ENCODE results near the gene ADAMTS17.

The ADAMTS17 gene

DNA sequence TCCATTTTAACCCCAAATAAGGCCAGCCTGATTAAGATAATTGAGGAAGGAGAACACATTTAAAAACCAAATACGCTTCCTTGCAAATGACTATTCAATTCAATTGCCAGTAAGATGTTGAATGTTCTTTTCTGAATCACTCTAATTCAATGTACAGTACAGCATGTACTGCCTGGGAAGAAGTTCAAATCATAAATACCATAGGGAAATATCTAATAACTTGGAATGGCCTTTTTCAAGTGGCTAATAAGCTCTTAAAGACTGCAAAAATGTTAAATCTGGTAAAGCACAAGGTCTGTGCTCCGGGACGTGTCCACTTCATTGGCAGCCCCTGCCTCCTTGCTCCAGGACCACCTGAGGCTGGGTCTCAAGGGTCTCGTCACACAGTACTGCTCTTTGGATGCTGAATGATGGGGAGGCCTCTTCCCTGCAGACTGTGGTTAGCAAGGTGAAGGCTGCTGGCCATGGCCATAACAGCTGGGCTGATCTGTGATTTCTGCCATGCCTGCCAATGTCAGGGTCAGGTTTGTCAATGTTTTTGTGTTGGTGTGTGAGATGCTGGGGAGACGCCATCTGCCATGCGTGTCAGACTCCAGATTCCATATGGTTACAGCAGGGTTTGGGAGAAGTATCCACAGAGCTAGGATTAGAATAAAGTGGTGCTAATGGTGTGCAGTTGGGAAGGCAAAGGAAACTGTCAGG is 300.5 kb downstream of the ADAMTS17 start:
- no peak for DNase-seq

DNA sequence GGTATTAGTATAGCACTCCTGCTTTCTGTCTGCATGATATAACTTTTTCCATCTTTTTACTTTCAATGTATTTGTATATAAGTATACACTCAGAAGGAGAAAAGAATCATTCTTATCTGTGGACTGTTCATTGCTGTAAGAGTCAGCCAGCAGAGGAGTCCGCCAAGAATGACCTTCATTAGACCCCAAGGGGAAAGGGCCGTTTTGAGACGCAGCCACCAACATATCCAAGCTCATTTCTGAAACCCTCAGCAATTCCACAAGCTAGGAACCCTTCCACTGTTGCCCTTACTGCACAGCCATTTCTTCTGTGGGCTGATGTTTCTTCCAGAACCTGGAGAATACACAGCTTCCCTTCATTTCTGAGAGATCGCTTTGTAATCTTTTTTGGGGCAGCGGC is 301.8 kb downstream of the ADAMTS17 start:
- no peak for DNase-seq

- DNase-seq: no peak
These were observed 303.0 kb downstream of the ADAMTS17 start for GRCh38 chr15:100038736-100039135.

- DNase-seq: no peak
These were observed 303.9 kb downstream of the ADAMTS17 start for GRCh38 chr15:100037901-100038300.

- DNase-seq: no peak
These were observed 305.8 kb downstream of the ADAMTS17 start for GRCh38 chr15:100036015-100036414.

GRCh38 chr15:100034191-100034590 is 307.6 kb downstream of the ADAMTS17 start:
- DNase-seq: no peak

DNA sequence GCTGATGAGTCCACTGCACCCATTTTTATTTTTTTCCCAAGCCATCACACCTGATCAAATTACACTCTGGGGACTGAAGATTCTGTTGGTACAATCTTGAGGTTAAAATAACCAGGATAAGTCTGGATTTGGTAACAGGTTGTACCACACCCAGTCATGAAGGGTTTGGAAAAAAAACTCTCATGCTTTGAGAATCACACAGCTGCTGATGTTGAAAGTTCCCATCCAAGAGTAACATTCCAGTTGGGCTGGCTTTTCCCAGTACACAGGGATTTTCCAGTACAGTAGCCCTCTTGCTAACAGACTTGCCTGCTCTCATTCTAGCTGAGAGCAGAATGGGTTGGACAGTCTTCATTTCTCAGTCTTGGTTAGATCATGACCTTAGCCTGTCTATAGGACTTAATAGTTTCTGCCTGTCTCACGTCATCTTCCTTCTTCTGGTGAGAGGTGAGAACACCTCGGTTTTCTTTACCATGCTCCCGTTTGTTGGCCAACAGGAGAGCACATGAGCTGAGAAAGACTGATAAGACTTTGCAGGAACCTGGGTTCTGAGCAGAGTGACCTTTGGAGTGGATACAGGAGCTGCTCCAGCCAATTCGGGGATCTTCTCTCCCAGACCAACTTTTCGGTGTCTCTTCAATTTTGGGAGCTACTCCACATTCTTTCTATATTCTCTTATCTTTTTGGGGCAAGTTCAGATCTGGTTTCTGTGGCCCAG is 308.5 kb downstream of the ADAMTS17 start:
- DNase-seq: no peak

DNA sequence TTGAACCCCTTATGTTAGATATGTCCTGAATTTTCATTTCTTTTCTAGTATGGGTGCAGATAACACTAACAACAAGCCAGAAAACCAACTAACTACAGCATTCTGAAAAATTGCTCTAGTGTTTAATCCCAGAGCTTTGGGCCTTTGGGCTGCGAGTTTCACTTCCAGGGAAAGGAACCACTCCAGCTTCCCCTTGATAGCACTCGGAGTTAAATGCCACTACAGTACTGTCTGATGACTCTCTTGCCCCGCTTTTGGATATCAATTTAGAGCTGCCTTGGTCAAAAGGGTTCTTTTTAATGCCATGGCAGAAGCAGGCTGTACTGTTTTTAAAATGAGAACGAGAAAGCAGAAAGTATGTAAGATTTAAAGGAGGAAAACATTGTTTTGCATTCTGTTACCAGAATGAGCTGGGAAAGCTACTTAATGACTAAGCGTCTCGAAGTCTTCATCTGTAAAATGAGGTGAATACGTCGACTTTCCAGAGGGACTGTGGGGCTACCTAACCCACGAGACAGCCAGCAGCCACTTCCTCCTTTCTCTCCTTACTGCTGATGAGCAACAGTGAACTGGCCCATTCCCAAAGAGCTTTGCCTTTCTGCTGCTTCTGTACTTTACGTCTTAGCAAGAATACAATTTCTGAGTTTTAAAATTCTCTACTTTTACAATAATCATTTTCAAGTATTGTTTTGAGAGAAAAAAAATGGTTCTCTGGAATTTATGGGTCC is 309.3 kb downstream of the ADAMTS17 start:
- no peak for DNase-seq

DNA sequence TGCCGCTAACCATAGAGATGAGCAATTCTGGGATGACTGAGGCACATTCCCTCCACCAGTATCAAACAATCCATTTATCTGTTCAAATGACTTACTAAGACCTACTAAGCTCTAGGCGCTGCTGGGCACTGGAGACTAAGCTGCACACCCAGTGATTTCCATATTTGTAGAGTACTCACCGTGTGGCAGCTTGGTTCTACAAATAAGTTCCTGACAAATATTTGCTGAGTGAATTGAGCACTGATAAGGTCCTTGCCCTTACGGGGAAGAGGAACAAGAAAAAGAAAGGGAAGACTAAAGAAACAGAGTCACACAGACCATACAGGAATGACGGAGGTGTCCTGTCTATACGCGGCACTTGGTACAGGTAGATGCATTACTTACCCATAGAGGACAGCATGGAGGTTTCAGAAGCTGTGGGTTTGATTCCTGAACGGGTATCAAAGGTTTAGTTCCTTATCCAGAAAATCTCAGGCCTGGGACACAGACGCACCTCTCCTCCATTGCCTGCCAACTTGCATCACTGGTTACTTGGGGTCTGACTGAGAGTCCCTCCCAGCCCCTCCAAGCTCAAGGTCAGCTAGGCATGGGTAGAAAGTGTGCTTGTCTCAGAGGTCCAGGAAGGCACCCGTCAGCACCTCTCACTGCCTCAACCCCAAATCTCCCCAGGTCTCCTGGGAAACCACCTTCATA is 310.0 kb downstream of the ADAMTS17 start:
- DNase-seq: no peak

DNA sequence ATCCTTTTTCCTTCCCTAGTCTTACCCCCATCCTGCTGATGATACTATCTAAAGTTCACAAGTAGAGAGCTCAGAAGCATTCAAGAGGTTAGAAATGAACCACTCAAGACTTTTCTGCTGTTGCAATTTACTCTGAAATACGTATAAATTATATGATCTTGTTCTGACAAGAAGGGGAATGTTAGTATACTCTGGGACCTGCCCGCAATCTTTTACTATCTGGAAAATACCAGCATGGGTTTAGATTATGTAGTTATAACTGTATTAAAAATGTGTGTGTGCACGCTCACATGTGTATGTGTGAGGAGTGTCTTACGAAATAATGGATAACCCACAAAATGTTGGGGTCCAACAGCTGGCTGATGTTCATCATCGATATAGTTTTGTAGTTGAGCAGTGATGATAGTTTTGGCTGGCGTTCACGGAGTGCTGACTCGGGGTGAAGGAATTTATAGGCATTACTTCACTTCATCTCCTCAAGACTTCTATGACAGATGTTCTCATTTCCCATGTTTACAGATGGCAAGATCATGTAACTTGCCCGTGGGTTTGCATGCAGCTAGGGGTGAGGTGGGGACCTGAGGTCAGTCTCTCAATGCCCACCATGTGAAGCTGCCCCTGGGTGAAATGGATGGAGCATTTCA is 311.1 kb downstream of the ADAMTS17 start:
- no peak for DNase-seq

GRCh38 chr15:100029868-100030479 is 311.8 kb downstream of the ADAMTS17 start:
- no peak for DNase-seq

DNA sequence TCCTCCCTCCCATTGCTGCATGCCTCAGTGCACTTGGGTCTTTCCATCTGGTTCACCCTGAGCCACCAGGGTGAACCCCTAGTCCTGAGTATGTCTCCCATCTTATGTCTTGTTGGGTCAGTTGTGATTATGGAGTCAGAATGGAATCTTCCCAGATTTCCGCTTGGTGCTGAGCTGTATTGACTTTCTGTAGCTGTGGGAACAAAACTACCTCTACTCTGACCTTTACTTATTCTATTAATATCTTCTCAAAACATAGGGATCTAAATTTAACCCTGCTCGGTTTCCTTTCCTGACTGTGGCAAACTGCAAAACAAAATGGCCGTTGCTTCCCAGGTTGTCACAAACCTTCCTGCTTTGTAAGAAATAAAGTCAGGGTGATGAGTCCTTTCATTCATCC is 312.7 kb downstream of the ADAMTS17 start:
- DNase-seq: no peak

DNA sequence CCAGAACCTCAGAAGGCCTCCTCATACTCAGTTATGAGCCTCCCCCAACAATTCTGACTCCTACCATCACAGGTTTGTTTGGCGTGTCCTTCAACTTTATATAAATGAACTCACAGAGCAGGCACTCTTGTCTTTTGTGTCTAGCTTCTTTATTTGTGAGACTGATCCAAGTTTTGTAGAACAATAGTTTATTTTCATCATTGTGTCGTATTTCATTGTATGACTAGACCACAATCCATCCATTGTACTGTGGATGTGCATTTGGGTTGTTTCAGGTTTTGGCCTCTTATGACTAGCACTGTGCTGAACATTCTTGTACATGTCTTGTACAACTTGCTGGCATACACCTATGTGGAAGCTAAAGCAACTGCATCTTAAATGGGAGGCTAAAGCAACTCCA is 315.7 kb downstream of the ADAMTS17 start:
- DNase-seq: no peak

- DNase-seq: no peak
These were observed 319.0 kb downstream of the ADAMTS17 start for GRCh38 chr15:100022806-100023205.

DNA sequence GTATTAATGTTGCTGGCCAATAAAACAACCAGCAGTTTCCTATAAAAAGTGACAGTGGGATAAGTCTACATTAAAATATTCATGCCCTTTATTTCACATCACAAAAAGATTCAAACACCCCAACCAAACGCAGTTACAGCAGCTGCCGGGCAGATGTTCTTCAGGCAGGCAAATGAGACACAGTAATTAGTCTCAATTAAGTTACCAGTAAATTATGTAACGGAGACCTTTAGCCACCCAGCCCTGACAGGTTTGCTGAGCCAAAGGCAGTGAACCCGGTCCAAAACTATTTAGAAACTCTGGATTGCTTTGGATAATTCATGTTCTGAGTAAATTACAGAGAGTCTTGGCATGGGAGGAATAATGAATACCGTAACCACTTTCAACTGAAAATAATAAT is 319.4 kb downstream of the ADAMTS17 start:
- DNase-seq: no peak

- no peak for DNase-seq
These were observed 320.1 kb downstream of the ADAMTS17 start for GRCh38 chr15:100021653-100022052.

GRCh38 chr15:100020614-100021013 is 321.2 kb downstream of the ADAMTS17 start:
- no peak for DNase-seq

DNA sequence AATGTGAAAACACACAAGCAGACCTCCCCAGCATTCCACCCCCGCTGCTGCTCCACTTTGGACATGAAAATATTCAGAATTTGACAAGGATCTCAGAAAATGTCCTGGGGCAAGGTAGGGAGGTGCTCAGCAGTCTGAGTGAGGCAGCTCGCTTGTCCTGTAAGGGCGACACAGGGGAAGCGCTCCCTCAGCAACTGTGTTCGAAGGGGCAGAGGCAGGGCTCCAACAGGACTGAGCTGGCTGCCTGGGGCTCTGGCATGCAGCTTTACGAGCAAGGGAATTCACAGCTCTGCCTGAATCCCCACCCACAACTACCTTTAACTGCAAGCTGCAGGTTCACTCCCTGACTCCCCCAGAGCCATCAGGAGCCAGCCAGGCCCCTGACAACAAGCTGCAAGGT is 321.6 kb downstream of the ADAMTS17 start:
- DNase-seq: no peak

- no peak for DNase-seq
These were observed 322.2 kb downstream of the ADAMTS17 start for GRCh38 chr15:100019601-100020000.

DNA sequence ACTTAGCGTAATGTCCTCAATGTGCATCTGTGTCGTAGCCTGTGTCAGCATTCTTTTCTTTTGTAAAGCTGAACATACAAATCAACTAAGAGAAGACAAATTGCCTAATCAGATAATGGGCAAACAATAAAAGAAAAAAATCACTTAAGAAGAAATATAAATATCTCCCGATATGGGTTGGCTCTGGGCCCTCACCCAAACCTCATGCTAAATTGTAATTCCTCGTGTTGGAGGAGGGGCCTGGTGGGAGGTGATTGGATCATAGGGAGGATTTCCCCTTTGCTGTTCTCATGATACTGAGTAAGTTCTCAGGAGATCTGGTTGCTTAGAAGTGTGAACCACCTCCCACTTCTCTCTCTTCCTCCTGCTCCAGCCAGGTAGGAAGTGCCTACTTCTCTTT is 323.6 kb downstream of the ADAMTS17 start:
- no peak for DNase-seq

- DNase-seq: no peak
These were observed 324.6 kb downstream of the ADAMTS17 start for GRCh38 chr15:100017140-100017539.

DNA sequence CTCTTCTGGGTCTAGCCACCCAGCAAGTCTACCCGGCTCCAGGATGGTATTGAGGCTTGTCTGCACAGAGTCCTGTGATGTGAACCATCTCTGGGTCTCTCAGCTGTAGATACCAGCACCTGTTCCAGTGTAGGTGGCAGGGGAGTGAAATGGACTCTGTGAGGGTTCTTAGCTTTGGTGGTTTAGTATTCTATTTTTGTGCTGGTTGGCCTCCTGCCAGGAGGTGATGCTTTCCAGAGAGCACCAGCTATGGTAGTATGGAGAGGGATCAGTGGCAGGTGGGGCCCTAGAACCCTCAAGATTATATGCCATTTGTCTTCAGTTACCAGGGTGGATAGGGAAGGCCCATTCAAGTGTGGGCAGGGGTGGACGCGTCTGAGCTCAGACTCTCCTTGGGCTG is 325.1 kb downstream of the ADAMTS17 start:
- no peak for DNase-seq
